HG02588 (cell line): ENCODE measurements around the gene RET.

ENCODE experiments used
- ATAC-seq: cut with Tn5 transposase; IDR thresholded peaks from one replicate; pipeline ENCODE4 v1.9.1; 2021; ENCODE audit warnings: mild to moderate bottlenecking, moderate library complexity; ENCODE audit not compliant: unreplicated experiment

Gene RET

GRCh38 chr10:43076876-43077420, at the start of gene RET:
RET (plus strand) TSS chr10:43077069; CDS start chr10:43077259, 190 bp downstream.
- no peak for ATAC-seq

- no peak for ATAC-seq
Observed at GRCh38 chr10:43027331-43027955, 49.4 kb upstream of the RET start.

- ATAC-seq: no peak
Observed at GRCh38 chr10:43028143-43028542, 48.7 kb upstream of the RET start.

GRCh38 chr10:43029043-43029442, 47.8 kb upstream of the RET start:
- ATAC-seq: no peak

GRCh38 chr10:43032613-43033012, 44.3 kb upstream of the RET start:
- no peak for ATAC-seq

GRCh38 chr10:43035800-43036199, 41.1 kb upstream of the RET start:
- no peak for ATAC-seq

GRCh38 chr10:43036481-43037428, 40.1 kb upstream of the RET start:
- no peak for ATAC-seq

- ATAC-seq: no peak
Observed at GRCh38 chr10:43037440-43037839, 39.4 kb upstream of the RET start.

- ATAC-seq: no peak
Observed at GRCh38 chr10:43037942-43038782, 38.7 kb upstream of the RET start.

GRCh38 chr10:43038783-43039623, 37.9 kb upstream of the RET start:
- no peak for ATAC-seq

- no peak for ATAC-seq
Observed at GRCh38 chr10:43039624-43040481, 37.0 kb upstream of the RET start.

GRCh38 chr10:43040482-43041256, 36.2 kb upstream of the RET start:
- no peak for ATAC-seq

- no peak for ATAC-seq
Observed at GRCh38 chr10:43041422-43042342, 35.2 kb upstream of the RET start.

GRCh38 chr10:43042503-43043341, 34.1 kb upstream of the RET start:
- no peak for ATAC-seq

- ATAC-seq: no peak
Observed at GRCh38 chr10:43043342-43043772, 33.5 kb upstream of the RET start.

- no peak for ATAC-seq
Observed at GRCh38 chr10:43043773-43044447, 33.0 kb upstream of the RET start.
